ENCODE results near the gene TAAR1.
"Not testable (repeated sequence)": the region's sequence is repeated elsewhere in the genome, so short reads cannot be mapped to it uniquely, and the experiment has no call there.

TAAR1 gene

GRCh38 chr6:132659082-132659481 lies at the start of gene TAAR1:
Gene TAAR1 (minus strand): TSS chr6:132659182. CDS start chr6:132646003, 13,179 bp downstream.
- in situ Hi-C loops (cut with MboI; ENCODE audit: low pct_unique_long_range_greater_than_20kb, low sequenced_read_pairs, unreplicated experiment): no loop called here
- no peak for DNase-seq (ENCODE audit: low spot score)
- no peak for TF ChIP-seq CTCF (IDR thresholded peaks at IDR 0.05; ENCODE audit: extremely low read depth, insufficient read depth, missing control alignments)

GRCh38 chr6:132708771-132709170 lies 49.8 kb upstream of the TAAR1 start:
- TF ChIP-seq CTCF (IDR thresholded peaks at IDR 0.05; ENCODE audit: extremely low read depth, insufficient read depth, missing control alignments): no peak
- no peak for DNase-seq (ENCODE audit: low spot score)
- in situ Hi-C loops (cut with MboI; ENCODE audit: low pct_unique_long_range_greater_than_20kb, low sequenced_read_pairs, unreplicated experiment): no loop called here

GRCh38 chr6:132708002-132708401 lies 49.0 kb upstream of the TAAR1 start:
- DNase-seq (ENCODE audit: low spot score): no peak
- TF ChIP-seq CTCF (IDR thresholded peaks at IDR 0.05; ENCODE audit: extremely low read depth, insufficient read depth, missing control alignments): no peak
- in situ Hi-C loops (cut with MboI; ENCODE audit: low pct_unique_long_range_greater_than_20kb, low sequenced_read_pairs, unreplicated experiment): no loop called here

- in situ Hi-C loops (cut with MboI; ENCODE audit: low pct_unique_long_range_greater_than_20kb, low sequenced_read_pairs, unreplicated experiment); DNase-seq (ENCODE audit: low spot score): not testable (repeated sequence)
Measured at GRCh38 chr6:132706756-132707155, 47.8 kb upstream of the TAAR1 start.

GRCh38 chr6:132703936-132704335 lies 45.0 kb upstream of the TAAR1 start:
- in situ Hi-C loops (cut with MboI; ENCODE audit: low pct_unique_long_range_greater_than_20kb, low sequenced_read_pairs, unreplicated experiment): no loop called here
- TF ChIP-seq CTCF (IDR thresholded peaks at IDR 0.05; ENCODE audit: extremely low read depth, insufficient read depth, missing control alignments): no peak
- no peak for DNase-seq (ENCODE audit: low spot score)

GRCh38 chr6:132698608-132699007 lies 39.6 kb upstream of the TAAR1 start:
- in situ Hi-C loops (cut with MboI; ENCODE audit: low pct_unique_long_range_greater_than_20kb, low sequenced_read_pairs, unreplicated experiment): no loop called here
- TF ChIP-seq CTCF (IDR thresholded peaks at IDR 0.05; ENCODE audit: extremely low read depth, insufficient read depth, missing control alignments): no peak
- DNase-seq (ENCODE audit: low spot score): no peak

GRCh38 chr6:132695773-132696172 lies 36.8 kb upstream of the TAAR1 start:
- in situ Hi-C loops (cut with MboI; ENCODE audit: low pct_unique_long_range_greater_than_20kb, low sequenced_read_pairs, unreplicated experiment): no loop called here
- no peak for TF ChIP-seq CTCF (IDR thresholded peaks at IDR 0.05; ENCODE audit: extremely low read depth, insufficient read depth, missing control alignments)
- no peak for DNase-seq (ENCODE audit: low spot score)
